Omental fat pad (tissue), 4 donors: Measurements from ENCODE around the gene EPHB2. TPM values are rescaled to one million over a fixed set of nuclear protein-coding genes. Genes with fewer than 3 reads are reported as not detected.

ENCODE experiments used
- ATAC-seq: fragments of 150-250 bp; one replicate; pipeline ENCODE4 v1.9.1; 2016; ENCODE audit warnings: mild to moderate bottlenecking, moderate library complexity; ENCODE audit not compliant: low FRiP score
- DNase-seq: peaks from one replicate; pipeline ENCODE4 v3.0.0-alpha.2; 2019; ENCODE audit warnings: low spot score
- CTCF ChIP-seq, 3 donors: fragments of 450-650 bp; IDR thresholded peaks; one replicate each; pipeline ENCODE4 v1.5.1; 2016 to 2017; ENCODE audit warnings: antibody characterized with exemption in 3 of 3, mild to moderate bottlenecking in 3 of 3, moderate library complexity in 2 of 3
- total RNA-seq, 4 donors: library from RNA; depleted of rRNA; stranded (reverse); fragments of >200 nt; gene quantifications; one replicate each; pipeline ENCODE4 v1.1.0, GENCODE V29; 2016

The EPHB2 gene
- total RNA-seq, 4 donors from 2014 or later = 3.5 to 5.5 (median 4.7) TPM

DNA sequence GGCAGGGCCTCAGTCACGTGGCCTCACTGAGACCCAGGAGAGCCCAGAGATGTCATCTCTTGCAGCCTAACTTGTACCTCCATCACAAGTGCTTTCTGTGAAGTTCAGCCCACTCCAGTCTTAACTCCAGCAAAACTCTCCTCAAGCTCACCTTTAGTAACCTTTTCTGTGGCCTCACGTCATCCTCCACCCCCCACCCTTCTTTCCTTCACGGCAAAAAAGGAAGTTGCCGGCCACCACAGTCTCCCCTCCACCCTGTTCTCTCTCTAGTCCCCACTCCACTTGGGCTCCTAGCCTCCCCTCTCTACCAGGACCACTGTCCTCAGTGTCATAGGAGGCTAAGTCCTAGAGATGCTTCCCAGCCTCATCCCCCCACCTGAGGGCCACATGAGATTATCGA is 155.1 kb downstream of the EPHB2 start:
- DNase-seq = no peak
- no peak for TF ChIP-seq CTCF (IDR thresholded peaks at IDR 0.05)
- no peak for ATAC-seq

DNA sequence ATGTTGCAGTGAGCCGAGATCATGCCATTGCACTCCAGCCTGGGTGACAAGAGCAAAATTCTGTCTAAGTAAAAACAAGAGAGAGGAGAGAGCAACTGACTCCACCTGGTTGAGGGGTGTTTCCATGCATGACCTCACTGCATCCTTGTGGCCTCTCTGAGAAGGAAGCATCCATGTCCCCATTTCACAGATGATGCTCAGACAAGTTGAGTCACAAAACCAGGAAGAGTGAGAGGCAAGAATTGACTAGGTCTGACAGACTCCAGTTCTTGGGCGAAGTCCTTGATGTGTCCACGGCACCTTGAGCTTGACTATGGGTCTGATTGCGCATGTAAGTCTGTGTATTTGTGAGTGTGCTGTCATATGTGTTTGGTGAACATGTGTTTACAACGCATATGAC is 156.2 kb downstream of the EPHB2 start:
- ATAC-seq = no peak
- no peak for DNase-seq
- TF ChIP-seq CTCF (IDR thresholded peaks at IDR 0.05) = no peak

DNA sequence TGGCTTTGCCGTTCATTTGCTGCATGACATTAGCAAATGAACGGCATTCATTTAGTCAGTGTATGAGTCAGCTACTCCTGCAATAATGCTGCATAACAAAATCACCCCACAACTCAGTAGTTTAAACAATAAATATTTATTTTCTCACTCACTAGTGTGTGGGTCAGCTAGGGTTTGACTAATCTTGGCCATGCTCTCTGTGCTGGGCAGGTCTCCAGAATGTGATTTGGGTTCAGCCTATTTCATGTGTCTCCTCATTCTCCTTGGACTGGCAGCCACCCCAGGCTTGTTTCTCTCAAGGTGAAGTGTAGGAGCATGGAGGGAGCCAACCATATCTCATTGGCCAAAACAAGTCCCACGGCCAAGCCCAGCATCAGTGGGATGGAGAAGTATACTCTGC is 157.7 kb downstream of the EPHB2 start:
- TF ChIP-seq CTCF (IDR thresholded peaks at IDR 0.05) = no peak
- ATAC-seq (no peak), DNase-seq (no peak)

DNA sequence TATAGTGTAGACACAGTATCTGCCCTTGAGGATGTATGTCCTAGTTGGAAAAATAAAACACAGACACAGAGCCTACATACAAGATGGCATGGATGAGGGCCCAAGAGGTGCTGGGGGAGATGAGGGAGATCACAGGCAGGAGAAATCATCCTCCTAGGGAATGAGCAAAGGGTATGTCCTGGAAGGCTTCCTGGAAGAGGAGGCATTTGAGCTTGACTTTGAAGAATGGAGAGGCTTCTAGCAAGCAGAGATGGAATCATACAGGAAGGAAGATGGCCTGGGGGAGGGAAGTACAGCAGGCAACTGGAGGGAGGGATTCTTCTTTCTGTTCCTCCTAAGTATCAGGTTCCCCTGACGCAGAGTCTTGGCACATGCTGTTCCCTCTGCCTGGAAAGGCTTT is 158.7 kb downstream of the EPHB2 start:
- TF ChIP-seq CTCF (IDR thresholded peaks at IDR 0.05) = no peak
- ATAC-seq = no peak
- DNase-seq = no peak

GRCh38 chr1:22870201-22870871 is 159.7 kb downstream of the EPHB2 start:
- no peak for TF ChIP-seq CTCF (IDR thresholded peaks at IDR 0.05)
- ATAC-seq = peak; percentile 52
- no peak for DNase-seq

DNA sequence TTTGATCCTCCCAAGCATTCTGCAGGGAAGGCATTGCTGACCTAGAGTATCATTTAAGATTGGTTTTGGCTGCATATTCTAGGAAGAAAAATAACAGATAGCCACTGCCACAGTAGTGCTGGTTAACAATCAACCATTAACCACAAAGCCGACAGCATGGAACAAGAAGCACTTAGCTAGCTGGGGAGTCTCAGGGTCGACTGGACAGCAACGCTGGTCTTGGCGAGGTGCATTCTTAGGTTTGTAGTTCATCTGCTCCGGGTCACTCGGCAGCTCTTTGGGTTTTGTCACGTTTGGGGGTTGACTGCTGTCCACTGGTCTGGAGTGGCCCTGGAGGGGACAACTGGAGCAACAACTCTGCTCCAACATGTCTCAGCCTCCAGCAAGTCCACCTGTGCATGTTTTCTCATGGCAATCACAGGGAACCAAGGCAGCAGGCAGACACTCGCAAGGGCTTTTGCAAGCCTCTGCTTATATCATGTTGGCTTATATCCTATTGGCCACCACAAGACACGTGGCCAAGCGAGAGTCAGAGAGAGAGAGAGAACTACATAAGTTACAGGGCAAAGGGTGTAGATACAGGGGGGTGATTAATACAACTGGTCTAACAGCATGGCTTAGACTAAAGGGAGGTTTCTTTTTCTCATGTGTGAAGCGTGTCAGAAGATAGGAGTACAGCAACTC is 162.5 kb downstream of the EPHB2 start:
- TF ChIP-seq CTCF (IDR thresholded peaks at IDR 0.05) = no peak
- no peak for ATAC-seq
- DNase-seq = no peak

- no peak for ATAC-seq
- TF ChIP-seq CTCF (IDR thresholded peaks at IDR 0.05) = no peak
Measured at GRCh38 chr1:22874785-22875184, 164.1 kb downstream of the EPHB2 start.

More at GRCh38 chr1:22874785-22875184, 164.1 kb downstream of the EPHB2 start:
- no peak for DNase-seq
